HL-60 (cell line): ENCODE results near the gene PRDM16.

Source experiments
- DNase-seq, 2 experiments: peaks; one replicate each; pipeline ENCODE4 v3.0.0-alpha.2; 2010 to 2020; ENCODE audit warnings: low read depth in 1 of 2, low spot score in 1 of 2
- H3K27ac ChIP-seq: fragments of 250-450 bp; sonication (Bioruptor Pico); replicated peaks from 2 replicates; pipeline ENCODE4 v1.5.1; 2020; ENCODE audit warnings: mild to moderate bottlenecking, moderate library complexity
- H3K27me3 ChIP-seq: fragments of 250-450 bp; sonication (Bioruptor Pico); 2 replicates; pipeline ENCODE4 v1.5.1; 2021; ENCODE audit warnings: mild to moderate bottlenecking, moderate library complexity; ENCODE audit not compliant: insufficient read depth, poor library complexity, severe bottlenecking
- H3K4me3 ChIP-seq: replicated peaks from 2 replicates; pipeline ENCODE4 v1.5.1; 2011; ENCODE audit warnings: mild to moderate bottlenecking, control low read depth, low read length; ENCODE audit not compliant: insufficient read depth
- CTCF ChIP-seq: IDR thresholded peaks from one replicate; pipeline ENCODE4 v1.5.1; 2011; ENCODE audit warnings: low read length, control low read depth, inconsistent platforms; ENCODE audit not compliant: insufficient read depth
- GABPA ChIP-seq: IDR thresholded peaks from 2 replicates; pipeline ENCODE4 v1.6.1; 2012; ENCODE audit warnings: low read depth
- POLR2AphosphoS5 ChIP-seq: IDR thresholded peaks from 2 replicates; pipeline ENCODE4 v1.6.1; 2012; ENCODE audit warnings: low read depth
- REST ChIP-seq: IDR thresholded peaks from 2 replicates; pipeline ENCODE4 v1.6.1; 2012; ENCODE audit warnings: low read depth; ENCODE audit not compliant: insufficient replicate concordance
- SPI1 ChIP-seq: IDR thresholded peaks from 2 replicates; pipeline ENCODE4 v1.6.1; 2012; ENCODE audit warnings: low read depth, mild to moderate bottlenecking, borderline replicate concordance

PRDM16 gene

DNA sequence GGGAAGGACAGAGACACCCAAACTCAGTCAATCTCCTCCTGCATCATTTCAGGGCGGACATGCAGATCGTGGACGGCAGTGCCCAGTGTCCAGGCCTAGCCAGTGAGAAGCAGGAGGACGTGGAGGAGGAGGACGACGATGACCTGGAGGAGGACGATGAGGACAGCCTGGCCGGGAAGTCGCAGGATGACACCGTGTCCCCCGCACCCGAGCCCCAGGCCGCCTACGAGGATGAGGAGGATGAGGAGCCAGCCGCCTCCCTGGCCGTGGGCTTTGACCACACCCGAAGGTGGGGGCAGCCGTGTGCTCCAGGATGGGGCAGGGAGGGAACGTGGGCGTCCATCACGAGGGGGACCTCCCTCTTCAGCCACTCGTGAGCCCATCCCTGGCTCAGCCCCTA, 361.8 kb downstream of the PRDM16 start:
- Histone ChIP-seq H3K27ac (no peak overlapping the region), H3K27me3 (peaks cover 2% of the 10 kb centered on the region), H3K4me3 (no peak overlapping the region)
- no peak for DNase-seq
- TF ChIP-seq REST (no peak), GABPA (no peak), CTCF (no peak)

DNA sequence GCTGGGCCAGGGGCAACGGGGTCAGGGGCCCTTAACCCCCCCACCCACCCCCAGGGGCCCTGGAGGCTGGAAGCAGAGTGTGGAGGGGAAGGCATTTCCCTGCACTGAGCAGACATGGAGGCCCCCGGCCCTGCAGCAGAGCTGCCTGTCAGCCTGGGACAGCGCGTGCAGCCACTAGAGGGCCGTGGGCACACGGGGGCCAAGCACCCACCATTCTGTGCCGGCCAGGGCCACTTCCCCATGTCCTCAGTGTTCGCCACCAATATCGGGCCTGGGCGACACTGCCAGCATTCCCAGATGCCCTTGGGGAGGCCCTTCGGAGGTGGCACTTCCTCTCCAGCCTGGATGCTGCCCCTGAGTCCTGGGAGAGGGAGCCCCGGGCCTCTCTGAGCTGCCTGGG, 362.3 kb downstream of the PRDM16 start:
- no peak overlapping the region for H3K4me3 ChIP-seq
- H3K27ac ChIP-seq: no peak overlapping the region
- DNase-seq: no peak
- no peak for TF ChIP-seq SPI1
- TF ChIP-seq CTCF: peak; percentile 29
- H3K27me3 ChIP-seq: peaks cover 2% of the 10 kb centered on the region

- Histone ChIP-seq H3K27ac (no peak overlapping the region), H3K4me3 (no peak overlapping the region), H3K27me3 (peaks cover 2% of the 10 kb centered on the region)
- DNase-seq: no peak
- no peak for TF ChIP-seq REST
- no peak for TF ChIP-seq GABPA
- no peak for TF ChIP-seq SPI1
- no peak for TF ChIP-seq POLR2AphosphoS5
- TF ChIP-seq CTCF: no peak
Measured at GRCh38 chr1:3431686-3432085, 362.7 kb downstream of the PRDM16 start.

- TF ChIP-seq CTCF: no peak
- TF ChIP-seq SPI1: no peak
- TF ChIP-seq POLR2AphosphoS5: no peak
- no peak for TF ChIP-seq REST
- TF ChIP-seq GABPA: no peak
- DNase-seq: no peak
- Histone ChIP-seq H3K27ac (no peak overlapping the region), H3K4me3 (no peak overlapping the region), H3K27me3 (peaks cover 2% of the 10 kb centered on the region)
Measured at GRCh38 chr1:3432306-3432705, 363.3 kb downstream of the PRDM16 start.
